HG03108 (cell line): Measurements from ENCODE around the gene C20orf204.
"Not testable (repeated sequence)": the region's sequence is repeated elsewhere in the genome, so short reads cannot be mapped to it uniquely, and the experiment has no call there.

ENCODE experiments used
- ATAC-seq: cut with Tn5 transposase; IDR thresholded peaks from one replicate; pipeline ENCODE4 v1.9.1; 2021; ENCODE audit warnings: moderate library complexity; ENCODE audit not compliant: unreplicated experiment

The C20orf204 gene

GRCh38 chr20:64035933-64036345 is at the start of gene C20orf204:
Gene C20orf204, plus strand, starts transcription at chr20:64036182. Its CDS starts 142 bp downstream, at chr20:64036324.
- no peak for ATAC-seq

DNA sequence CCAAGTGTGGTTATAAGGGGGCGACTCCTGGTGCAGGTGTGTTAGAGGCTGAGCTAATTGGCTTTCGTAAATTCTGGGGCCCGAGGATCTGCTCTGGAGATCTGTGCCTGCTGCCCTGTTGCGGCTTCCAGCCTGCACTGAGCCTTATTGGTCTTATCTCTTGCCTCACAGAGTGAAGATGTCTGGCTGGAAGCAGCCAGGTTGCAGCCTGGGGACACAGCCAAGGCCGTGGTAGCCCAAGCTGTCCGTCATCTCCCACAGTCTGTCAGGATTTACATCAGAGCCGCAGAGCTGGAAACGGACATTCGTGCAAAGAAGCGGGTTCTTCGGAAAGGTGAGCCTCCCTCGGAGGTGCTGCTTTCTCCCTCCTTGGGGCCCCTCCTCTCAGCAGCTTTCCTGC is 35.1 kb upstream of the C20orf204 start:
- ATAC-seq = no peak

GRCh38 chr20:64001607-64002011 is 34.4 kb upstream of the C20orf204 start:
- no peak for ATAC-seq

GRCh38 chr20:64003960-64004725 is 31.8 kb upstream of the C20orf204 start:
- ATAC-seq = no peak

DNA sequence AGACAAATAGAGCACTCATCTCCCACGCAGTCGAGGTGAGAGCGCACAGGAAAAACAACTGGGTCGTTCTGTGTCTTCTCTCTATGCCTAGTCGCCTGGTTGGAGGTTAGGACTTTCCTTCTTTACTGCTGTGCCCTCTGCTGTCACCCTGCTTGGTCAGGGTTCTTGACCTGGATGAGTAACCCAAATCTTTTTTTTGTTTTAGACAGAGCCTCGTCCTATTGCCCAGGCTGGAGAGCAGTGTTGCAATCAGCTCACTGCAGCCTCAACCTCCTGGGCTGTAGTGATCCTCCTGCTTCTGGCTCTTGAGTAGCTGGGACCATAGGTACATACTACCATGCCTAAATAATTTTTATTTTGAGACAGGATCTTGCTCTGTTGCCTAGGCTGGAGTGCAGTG is 30.6 kb upstream of the C20orf204 start:
- ATAC-seq = no peak

GRCh38 chr20:64006490-64006889 is 29.5 kb upstream of the C20orf204 start:
- ATAC-seq = no peak

GRCh38 chr20:64006902-64007301 is 29.1 kb upstream of the C20orf204 start:
- ATAC-seq = no peak

DNA sequence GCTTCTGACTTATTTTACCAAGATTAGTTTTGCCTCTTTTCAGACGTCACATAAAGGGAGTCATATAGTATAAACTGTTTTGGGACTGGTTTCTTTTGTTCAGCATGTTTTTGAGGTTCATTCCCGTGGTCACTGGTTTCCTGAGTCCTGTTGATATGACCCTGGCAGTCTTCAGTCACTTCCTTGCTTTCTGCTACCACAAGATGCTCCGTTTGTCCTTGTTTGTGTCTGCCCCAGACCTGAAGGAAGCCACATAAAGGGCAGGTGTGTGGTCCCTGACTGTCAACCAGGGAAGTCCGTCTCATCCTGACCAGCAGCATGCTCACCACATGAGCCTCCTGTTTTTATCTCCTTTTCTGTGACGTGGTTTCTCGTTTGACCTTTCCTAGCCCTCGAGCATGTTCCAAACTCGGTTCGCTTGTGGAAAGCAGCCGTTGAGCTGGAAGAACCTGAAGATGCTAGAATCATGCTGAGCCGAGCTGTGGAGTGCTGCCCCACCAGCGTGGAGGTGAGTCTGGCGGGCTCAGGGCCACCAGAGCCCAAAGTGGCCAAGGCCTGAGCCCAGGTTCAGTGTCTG is 26.1 kb upstream of the C20orf204 start:
- no peak for ATAC-seq

DNA sequence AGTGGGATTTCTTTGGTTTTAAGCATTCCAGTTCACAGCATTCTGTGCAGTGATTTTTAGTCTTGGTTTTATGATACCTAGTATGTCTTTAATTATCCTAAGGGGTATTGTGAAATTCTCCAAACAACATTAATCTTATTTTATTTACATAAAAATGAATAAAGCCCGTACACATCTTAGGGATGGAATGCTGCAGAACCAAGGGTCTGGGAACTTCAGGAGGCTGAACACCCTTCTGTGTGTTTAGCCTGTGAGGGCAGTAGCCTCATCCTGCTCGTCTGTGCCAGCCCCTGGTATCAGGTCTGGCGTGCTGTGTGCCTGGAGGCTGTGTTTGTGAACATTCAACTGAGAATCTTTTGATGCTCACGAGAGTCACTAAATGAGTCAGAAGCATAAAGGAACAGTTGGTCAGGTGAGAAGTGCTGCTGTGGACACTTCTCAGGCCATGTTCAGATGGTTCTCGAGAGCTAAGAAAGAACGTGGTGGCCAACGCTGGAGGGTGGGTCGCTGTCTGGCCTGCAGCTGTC is 25.2 kb upstream of the C20orf204 start:
- no peak for ATAC-seq

DNA sequence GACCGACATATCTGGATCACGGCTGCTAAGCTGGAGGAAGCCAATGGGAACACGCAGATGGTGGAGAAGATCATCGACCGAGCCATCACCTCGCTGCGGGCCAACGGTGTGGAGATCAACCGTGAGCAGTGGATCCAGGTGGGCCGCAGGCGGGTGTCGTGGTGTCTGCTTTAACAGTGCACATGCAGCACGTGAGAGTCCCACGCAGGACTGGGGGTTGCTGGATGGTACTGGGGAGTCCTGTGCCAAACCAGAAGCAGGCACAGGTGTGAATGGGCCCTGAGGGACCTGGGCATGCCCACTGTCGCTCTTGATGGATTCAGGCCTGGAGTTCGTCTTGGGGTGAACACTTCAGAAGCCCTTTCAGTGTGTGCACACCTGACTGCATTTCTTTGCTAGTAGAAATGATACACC is 24.6 kb upstream of the C20orf204 start:
- no peak for ATAC-seq

DNA sequence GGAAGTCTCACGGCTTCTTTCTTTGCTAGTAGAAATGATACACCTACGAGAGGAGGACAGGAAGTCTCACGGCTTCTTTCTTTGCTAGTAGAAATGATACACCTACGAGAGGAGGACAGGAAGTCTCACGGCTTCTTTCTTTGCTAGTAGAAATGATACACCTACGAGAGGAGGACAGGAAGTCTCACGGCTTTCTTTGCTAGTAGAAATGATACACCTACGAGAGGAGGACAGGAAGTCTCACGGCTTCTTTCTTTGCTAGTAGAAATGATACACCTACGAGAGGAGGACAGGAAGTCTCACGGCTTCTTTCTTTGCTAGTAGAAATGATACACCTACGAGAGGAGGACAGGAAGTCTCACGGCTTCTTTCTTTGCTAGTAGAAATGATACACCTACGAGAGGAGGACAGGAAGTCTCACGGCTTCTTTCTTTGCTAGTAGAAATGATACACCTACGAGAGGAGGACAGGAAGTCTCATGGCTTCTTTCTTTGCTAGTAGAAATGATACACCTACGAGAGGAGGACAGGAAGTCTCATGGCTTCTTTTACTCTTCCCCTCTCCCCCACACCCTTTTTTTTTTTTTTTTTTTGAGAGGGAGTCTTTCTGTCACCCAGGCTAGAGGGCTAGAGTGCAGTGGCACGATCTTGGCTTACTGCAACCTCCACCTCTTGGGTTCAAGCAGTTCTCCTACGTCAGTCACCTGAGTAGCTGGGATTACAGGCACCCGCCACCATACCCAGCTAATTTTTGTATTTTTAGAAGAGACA is 23.4 kb upstream of the C20orf204 start:
- ATAC-seq = not testable (repeated sequence)

DNA sequence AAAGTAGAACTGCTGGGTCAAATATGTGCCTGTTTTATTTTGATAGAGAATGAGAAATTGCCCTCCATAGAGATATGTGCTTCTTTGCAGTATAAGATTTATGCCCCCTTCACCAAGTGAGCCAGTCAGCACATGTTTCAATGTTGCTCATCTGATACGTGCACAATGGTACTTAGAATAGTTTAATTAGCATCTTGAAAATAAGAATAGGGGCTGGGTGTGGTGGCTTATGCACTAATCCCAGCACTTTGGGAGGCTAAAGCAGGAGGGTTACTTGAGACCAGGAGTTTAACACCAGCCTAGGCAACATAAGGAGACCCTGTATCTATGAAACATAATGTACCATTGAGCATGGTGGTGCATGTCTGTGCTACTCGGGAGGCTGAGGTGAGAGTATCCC is 20.3 kb upstream of the C20orf204 start:
- no peak for ATAC-seq

GRCh38 chr20:64021124-64021975 is 14.6 kb upstream of the C20orf204 start:
- no peak for ATAC-seq

DNA sequence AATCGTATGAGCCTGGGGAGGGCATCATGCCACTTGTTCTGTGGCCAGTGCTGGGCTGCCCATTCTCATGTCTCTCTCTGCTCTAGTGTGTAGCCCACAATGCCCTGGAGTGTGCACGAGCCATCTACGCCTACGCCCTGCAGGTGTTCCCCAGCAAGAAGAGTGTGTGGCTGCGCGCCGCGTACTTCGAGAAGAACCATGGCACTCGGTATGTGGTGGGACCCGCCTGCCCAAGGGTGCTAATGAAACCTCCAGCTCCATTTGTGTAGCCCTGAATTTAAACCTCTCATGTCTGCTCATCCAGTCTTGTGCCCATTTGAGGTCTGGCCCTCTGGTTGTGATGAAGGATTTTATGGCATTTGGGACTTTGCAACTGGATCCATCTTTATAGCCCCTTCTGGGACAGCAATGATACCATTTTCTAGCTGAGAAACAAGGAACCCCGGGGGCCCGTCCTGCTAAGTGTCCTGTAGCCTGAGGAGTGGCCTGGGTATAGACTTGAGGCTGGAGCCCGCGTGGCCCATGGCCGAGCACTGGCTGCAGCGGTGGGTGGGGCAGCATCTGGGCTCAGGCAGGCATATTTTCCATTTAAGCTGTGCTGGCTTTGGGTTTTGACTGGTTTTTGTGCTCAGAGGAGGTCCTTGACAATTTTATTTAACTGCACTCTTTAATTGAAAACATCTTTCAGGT is 13.2 kb upstream of the C20orf204 start:
- ATAC-seq = no peak

- no peak for ATAC-seq
These were observed 12.4 kb upstream of the C20orf204 start for GRCh38 chr20:64023361-64024140.

GRCh38 chr20:64024141-64024990 is 11.6 kb upstream of the C20orf204 start:
- no peak for ATAC-seq

DNA sequence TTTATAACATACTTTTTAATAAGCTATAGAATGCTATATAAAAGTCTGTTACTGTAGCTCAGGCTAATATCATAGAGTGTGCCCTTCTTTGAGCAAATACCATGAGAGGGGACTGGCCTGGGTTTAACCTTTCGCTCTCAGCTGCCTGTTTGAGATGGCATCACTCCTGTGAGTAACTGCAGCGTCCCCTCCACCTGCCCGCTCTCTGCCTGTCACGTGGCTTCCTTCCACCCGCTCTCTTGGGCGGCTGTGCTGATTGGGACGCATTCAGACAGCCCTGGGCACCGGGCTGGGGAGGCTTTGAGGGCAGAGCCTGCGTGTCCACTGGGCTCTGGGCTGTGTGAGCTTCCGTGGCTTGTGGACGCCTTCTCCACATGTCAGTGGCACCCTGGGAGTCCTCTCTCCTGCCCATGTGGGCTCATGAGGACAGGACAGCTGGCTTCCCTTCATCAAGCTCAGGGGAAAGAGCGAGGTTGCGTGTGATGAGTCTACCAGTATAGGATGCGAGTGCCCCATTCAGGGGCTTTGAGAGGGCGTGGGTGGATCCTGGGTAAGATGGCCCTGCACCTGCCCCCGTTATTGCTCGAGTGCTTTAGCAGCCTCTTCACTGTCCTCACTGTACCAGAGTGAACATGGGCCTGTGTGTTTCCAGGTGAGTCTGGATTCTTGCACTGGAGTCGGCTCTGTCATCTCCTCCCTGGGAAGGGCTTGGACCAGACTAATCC is 10.7 kb upstream of the C20orf204 start:
- ATAC-seq = no peak
